Activated CD8-positive, alpha-beta memory T cell treated with anti-CD3 and anti-CD28 coated beads, Interleukin-2, amount 10 ng/mL, durations not matched to agents 7 days and 5 days (primary cell): Measurements from ENCODE around the gene HSPA13. TPM values are rescaled to one million over a fixed set of nuclear protein-coding genes. Genes with fewer than 3 reads are reported as not detected.
A peak's percentile ranks its signal among the peaks of the same experiment; 100 is the strongest.

Experiments used
- ATAC-seq: fragments of 150-1000 bp; cut with Tn5 transposase; one replicate; pipeline ENCODE4 v1.10.0; 2021; ENCODE audit warnings: moderate library complexity
- CTCF ChIA-PET: fragments of 350-600 bp; sonication (Branson Sonifier 250); formaldehyde crosslinking; loops from one replicate; lab custom pipeline; 2021; ENCODE audit warnings: antibody characterized with exemption; lab: Charles Lee
- DNase-seq: peaks from one replicate; pipeline ENCODE4 v3.0.0-alpha.2; 2020
- H3K27ac Mint-ChIP-seq: one replicate; pipeline ENCODE4 v1.8.0; 2021; ENCODE audit warnings: mild to moderate bottlenecking, mixed read lengths
- H3K27me3 Mint-ChIP-seq: one replicate; pipeline ENCODE4 v1.8.0; 2021; ENCODE audit warnings: mixed read lengths
- H3K36me3 Mint-ChIP-seq: one replicate; pipeline ENCODE4 v1.8.0; 2021; ENCODE audit warnings: mild to moderate bottlenecking, mixed read lengths
- H3K4me1 Mint-ChIP-seq: one replicate; pipeline ENCODE4 v1.8.0; 2021; ENCODE audit warnings: mixed read lengths
- H3K4me3 Mint-ChIP-seq: one replicate; pipeline ENCODE4 v1.8.0; 2021; ENCODE audit warnings: mild to moderate bottlenecking, moderate library complexity, mixed read lengths
- H3K9me3 Mint-ChIP-seq: one replicate; pipeline ENCODE4 v1.8.0; 2022; ENCODE audit warnings: low read depth, mixed read lengths
- total RNA-seq, 2 experiments: library from RNA; stranded (reverse); gene quantifications; one replicate each; pipeline ENCODE4 v1.2.3, GENCODE V29; 2021

HSPA13 gene, protein sequence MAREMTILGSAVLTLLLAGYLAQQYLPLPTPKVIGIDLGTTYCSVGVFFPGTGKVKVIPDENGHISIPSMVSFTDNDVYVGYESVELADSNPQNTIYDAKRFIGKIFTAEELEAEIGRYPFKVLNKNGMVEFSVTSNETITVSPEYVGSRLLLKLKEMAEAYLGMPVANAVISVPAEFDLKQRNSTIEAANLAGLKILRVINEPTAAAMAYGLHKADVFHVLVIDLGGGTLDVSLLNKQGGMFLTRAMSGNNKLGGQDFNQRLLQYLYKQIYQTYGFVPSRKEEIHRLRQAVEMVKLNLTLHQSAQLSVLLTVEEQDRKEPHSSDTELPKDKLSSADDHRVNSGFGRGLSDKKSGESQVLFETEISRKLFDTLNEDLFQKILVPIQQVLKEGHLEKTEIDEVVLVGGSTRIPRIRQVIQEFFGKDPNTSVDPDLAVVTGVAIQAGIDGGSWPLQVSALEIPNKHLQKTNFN
- 10 to 100 TPM; 20.8 to 32.4 TPM for total RNA-seq

- Mint-ChIP-seq H3K27ac (peak within 1 kb of the TSS; percentile 98), H3K36me3 (peaks cover 12% of the 10 kb centered on the region), H3K27me3 (no peaks in the 10 kb centered on the region), H3K4me3 (peak within 1 kb of the TSS; percentile 94), H3K4me1 (peaks cover 41% of the 10 kb centered on the region), H3K9me3 (no peaks in the 10 kb centered on the region)
- ATAC-seq (peak; percentile 97), DNase-seq (peak; percentile 100)
- CTCF ChIA-PET = interaction anchor here (1.2 to 1.6 kb wide), 4 partner anchors 13 to 391 kb away, joined by 3 to 5 read pairs (median 4); no protein-coding TSS in a partner anchor
Observed at GRCh38 chr21:14382835-14383595, at the start of gene HSPA13. HSPA13 (minus strand) TSS chr21:14383146; CDS start chr21:14383119, 27 bp downstream.

- no peaks in the 10 kb centered on the region for H3K4me1 Mint-ChIP-seq
- H3K36me3 Mint-ChIP-seq = peaks cover 4% of the 10 kb centered on the region
- CTCF ChIA-PET = no interaction called here
- DNase-seq (no peak), ATAC-seq (no peak)
- peaks cover 5% of the 10 kb centered on the region for H3K9me3 Mint-ChIP-seq
- no peak overlapping the region for H3K4me3 Mint-ChIP-seq
- H3K27me3 Mint-ChIP-seq = peaks cover 9% of the 10 kb centered on the region
- H3K27ac Mint-ChIP-seq = no peak overlapping the region
Observed at GRCh38 chr21:14418920-14419319, 36.0 kb upstream of the HSPA13 start.

DNA sequence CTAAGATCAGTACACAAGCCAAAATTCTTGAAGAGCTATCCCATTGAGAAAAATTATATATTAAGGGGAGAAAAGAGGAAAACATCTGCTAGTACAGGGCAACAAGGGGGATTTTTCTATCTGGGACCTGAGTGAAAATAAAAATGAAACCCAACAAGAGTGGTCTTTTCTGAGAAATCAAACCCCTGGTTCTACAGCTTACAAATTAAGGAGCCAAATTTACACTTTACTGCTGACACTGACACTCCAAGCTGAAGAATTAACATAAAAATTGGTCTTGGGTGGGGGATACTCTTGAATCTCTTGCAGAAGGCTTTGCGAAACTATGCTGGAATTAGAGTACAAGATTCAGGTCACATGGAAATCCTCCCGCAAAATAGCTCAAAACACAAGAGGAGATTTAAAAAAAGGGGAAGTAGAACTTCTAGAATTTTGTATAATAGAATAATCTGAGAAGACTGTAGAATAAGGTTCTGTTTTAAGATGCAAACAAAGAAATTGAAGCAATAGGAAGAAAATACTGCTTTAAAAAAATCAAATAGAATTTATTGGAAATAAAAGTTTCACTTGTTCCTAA is 32.1 kb upstream of the HSPA13 start:
- no peak for ATAC-seq
- peaks cover 7% of the 10 kb centered on the region for H3K36me3 Mint-ChIP-seq
- no peaks in the 10 kb centered on the region for H3K4me1 Mint-ChIP-seq
- CTCF ChIA-PET = no interaction called here
- H3K27me3 Mint-ChIP-seq = peaks cover 7% of the 10 kb centered on the region
- no peak overlapping the region for H3K4me3 Mint-ChIP-seq
- H3K9me3 Mint-ChIP-seq = peaks cover 3% of the 10 kb centered on the region
- DNase-seq = no peak
- H3K27ac Mint-ChIP-seq = no peak overlapping the region

DNA sequence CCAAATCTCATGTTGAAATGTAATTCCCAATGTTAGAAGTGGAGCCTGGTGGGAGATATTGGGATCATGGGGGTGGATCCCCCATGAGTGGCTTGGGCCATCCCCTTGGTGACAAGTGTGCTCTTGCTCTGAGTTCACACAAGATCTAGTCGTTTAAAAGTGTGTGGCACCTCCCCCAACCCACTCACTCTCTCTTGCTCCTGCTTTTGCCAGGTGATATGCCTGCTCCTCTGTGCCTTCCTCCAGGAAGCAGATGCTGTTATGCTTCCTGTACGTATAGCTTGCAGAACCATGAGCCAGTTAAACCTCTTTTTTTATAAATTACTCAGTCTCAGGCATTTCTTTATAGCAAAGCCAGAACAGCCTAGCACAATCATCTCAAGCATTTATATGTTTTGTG is 23.0 kb upstream of the HSPA13 start:
- peaks cover 2% of the 10 kb centered on the region for H3K36me3 Mint-ChIP-seq
- H3K4me1 Mint-ChIP-seq = peaks cover 1% of the 10 kb centered on the region
- no peak for DNase-seq
- no peak overlapping the region for H3K27ac Mint-ChIP-seq
- peaks cover 2% of the 10 kb centered on the region for H3K27me3 Mint-ChIP-seq
- H3K4me3 Mint-ChIP-seq = no peak overlapping the region
- no peaks in the 10 kb centered on the region for H3K9me3 Mint-ChIP-seq
- ATAC-seq = no peak
- CTCF ChIA-PET = interaction anchor here (1.3 kb wide), 1 partner anchor 332 kb away, joined by 3 read pairs; no protein-coding TSS in a partner anchor

GRCh38 chr21:14405225-14405624 is 22.3 kb upstream of the HSPA13 start:
- H3K27me3 Mint-ChIP-seq = no peaks in the 10 kb centered on the region
- H3K4me3 Mint-ChIP-seq = no peak overlapping the region
- peaks cover 1% of the 10 kb centered on the region for H3K36me3 Mint-ChIP-seq
- CTCF ChIA-PET = interaction anchor here (1.3 kb wide), 1 partner anchor 333 kb away, joined by 3 read pairs; no protein-coding TSS in a partner anchor
- H3K4me1 Mint-ChIP-seq = peaks cover 1% of the 10 kb centered on the region
- H3K9me3 Mint-ChIP-seq = no peaks in the 10 kb centered on the region
- DNase-seq = no peak
- no peak for ATAC-seq
- H3K27ac Mint-ChIP-seq = no peak overlapping the region

- Mint-ChIP-seq H3K27ac (no peak overlapping the region), H3K36me3 (no peaks in the 10 kb centered on the region), H3K4me3 (no peak overlapping the region), H3K27me3 (no peaks in the 10 kb centered on the region), H3K4me1 (peaks cover 1% of the 10 kb centered on the region), H3K9me3 (no peaks in the 10 kb centered on the region)
- peak; percentile 60 for ATAC-seq
- CTCF ChIA-PET = interaction anchor here (0.9 to 1.5 kb wide), 5 partner anchors 32 to 460 kb away, joined by 3 to 6 read pairs (median 3); no protein-coding TSS in a partner anchor
- DNase-seq = no peak
Observed at GRCh38 chr21:14403681-14404318, 20.9 kb upstream of the HSPA13 start.

GRCh38 chr21:14401217-14401616 is 18.3 kb upstream of the HSPA13 start:
- no peak overlapping the region for H3K4me3 Mint-ChIP-seq
- CTCF ChIA-PET = no interaction called here
- DNase-seq (no peak), ATAC-seq (no peak)
- peaks cover 1% of the 10 kb centered on the region for H3K4me1 Mint-ChIP-seq
- H3K27me3 Mint-ChIP-seq = no peaks in the 10 kb centered on the region
- no peaks in the 10 kb centered on the region for H3K36me3 Mint-ChIP-seq
- no peak overlapping the region for H3K27ac Mint-ChIP-seq
- no peaks in the 10 kb centered on the region for H3K9me3 Mint-ChIP-seq

- ATAC-seq = no peak
- H3K36me3 Mint-ChIP-seq = no peaks in the 10 kb centered on the region
- no peak for DNase-seq
- H3K27ac Mint-ChIP-seq = no peak overlapping the region
- peaks cover 5% of the 10 kb centered on the region for H3K27me3 Mint-ChIP-seq
- H3K4me1 Mint-ChIP-seq = peaks cover 10% of the 10 kb centered on the region
- CTCF ChIA-PET = no interaction called here
- H3K4me3 Mint-ChIP-seq = no peak overlapping the region
- H3K9me3 Mint-ChIP-seq = no peaks in the 10 kb centered on the region
Observed at GRCh38 chr21:14388282-14388681, 5.3 kb upstream of the HSPA13 start.

DNA sequence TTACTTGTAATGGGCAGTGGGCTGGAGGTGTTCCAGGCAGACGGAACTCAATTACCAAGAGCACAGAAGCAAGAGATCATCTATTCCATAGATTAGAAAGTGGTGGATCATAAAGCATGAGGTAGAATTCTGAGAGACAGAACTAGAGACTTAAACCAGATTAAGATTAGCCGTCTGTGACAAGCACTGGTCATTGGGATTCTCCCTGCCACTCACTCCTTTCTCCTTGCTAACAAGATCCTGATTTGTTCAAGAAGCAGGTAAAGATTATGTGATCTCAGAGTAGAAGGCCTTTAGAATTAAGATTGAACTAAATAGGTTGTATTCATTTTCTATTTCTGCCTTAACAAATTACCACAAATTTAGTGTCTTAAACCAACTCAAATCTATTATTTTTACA is 1.5 kb upstream of the HSPA13 start:
- CTCF ChIA-PET = no interaction called here
- Mint-ChIP-seq H3K36me3 (peaks cover 5% of the 10 kb centered on the region), H3K4me3 (peak overlapping the region; percentile 94), H3K27ac (peak overlapping the region; percentile 98), H3K9me3 (no peaks in the 10 kb centered on the region), H3K4me1 (peaks cover 29% of the 10 kb centered on the region), H3K27me3 (peaks cover 2% of the 10 kb centered on the region)
- DNase-seq (no peak), ATAC-seq (no peak)

GRCh38 chr21:14383596-14384180 is 742 bp upstream of the HSPA13 start:
- Mint-ChIP-seq H3K9me3 (no peaks in the 10 kb centered on the region), H3K4me3 (peak overlapping the region; percentile 94), H3K4me1 (peaks cover 35% of the 10 kb centered on the region), H3K27me3 (peaks cover 1% of the 10 kb centered on the region), H3K36me3 (peaks cover 8% of the 10 kb centered on the region), H3K27ac (peak overlapping the region; percentile 98)
- CTCF ChIA-PET = interaction anchor here (1.2 to 1.6 kb wide), 3 partner anchors 14 to 354 kb away, joined by 3 to 5 read pairs (median 3); no protein-coding TSS in a partner anchor
- ATAC-seq (peak; percentile 34), DNase-seq (no peak)

DNA sequence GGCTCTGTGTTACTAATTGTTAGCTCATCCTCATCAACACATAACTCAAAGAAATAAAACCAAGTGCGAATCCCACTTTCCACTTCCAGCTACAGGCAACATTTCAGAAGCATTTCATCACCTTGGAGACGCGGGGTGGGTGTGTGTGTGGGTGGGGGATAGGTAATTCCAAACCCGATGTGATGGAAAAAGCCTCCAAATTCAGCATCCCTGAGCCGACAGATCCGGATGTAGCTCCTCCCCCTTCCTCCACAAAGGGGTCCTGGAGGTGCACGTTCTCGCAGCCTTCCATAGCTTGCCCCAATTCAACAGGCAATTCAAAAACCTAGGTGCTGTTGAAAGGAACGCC is 486 bp downstream of the HSPA13 start:
- ATAC-seq = peak; percentile 7
- Mint-ChIP-seq H3K27ac (peak overlapping the region; percentile 98), H3K4me3 (peak overlapping the region; percentile 94), H3K36me3 (peaks cover 17% of the 10 kb centered on the region), H3K9me3 (no peaks in the 10 kb centered on the region), H3K4me1 (peaks cover 47% of the 10 kb centered on the region), H3K27me3 (no peaks in the 10 kb centered on the region)
- DNase-seq = no peak
- CTCF ChIA-PET = interaction anchor here (1.2 to 1.6 kb wide), 3 partner anchors 12 to 392 kb away, joined by 3 to 5 read pairs (median 4); no protein-coding TSS in a partner anchor

DNA sequence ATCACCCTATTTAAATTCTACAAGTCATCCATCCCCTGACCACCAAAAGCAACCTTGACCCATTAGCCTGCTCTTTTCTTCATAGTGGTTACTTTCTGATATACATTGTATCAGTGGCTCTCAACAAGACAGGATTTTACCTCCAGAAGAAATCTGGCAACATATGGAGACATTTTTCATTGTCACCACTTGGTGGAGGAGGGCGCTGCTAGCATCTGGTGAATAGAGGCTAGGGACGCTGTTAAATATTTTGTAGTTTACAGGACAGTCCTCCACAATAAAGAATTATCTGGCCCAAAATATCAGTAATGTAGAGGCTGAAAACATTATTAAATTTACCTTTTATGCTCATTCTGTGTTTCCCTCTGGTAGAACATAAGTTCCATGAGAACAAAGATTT is 6.1 kb downstream of the HSPA13 start:
- Mint-ChIP-seq H3K36me3 (peaks cover 46% of the 10 kb centered on the region), H3K27ac (no peak overlapping the region), H3K9me3 (no peaks in the 10 kb centered on the region), H3K27me3 (no peaks in the 10 kb centered on the region), H3K4me1 (peaks cover 41% of the 10 kb centered on the region), H3K4me3 (no peak overlapping the region)
- DNase-seq (no peak), ATAC-seq (no peak)
- CTCF ChIA-PET = no interaction called here
